Naive B cell (primary cell): ENCODE data around the gene SNCA. TPM values are rescaled to one million over a fixed set of nuclear protein-coding genes. Genes with fewer than 3 reads are reported as not detected.

ENCODE experiments used
- ATAC-seq, 2 donors: fragments of 150-1000 bp; cut with Tn5 transposase; 2 replicates each; pipeline ENCODE4 v1.10.0; 2021; ENCODE audit warnings: low read depth in 2 of 2, mild to moderate bottlenecking in 2 of 2, moderate library complexity in 2 of 2
- DNase-seq: peaks from one replicate; pipeline ENCODE4 v3.0.0; 2022
- H3K27ac Mint-ChIP-seq, 6 donors: one replicate each; pipeline ENCODE4 v1.8.0; 2020 to 2022; ENCODE audit warnings: mild to moderate bottlenecking in 6 of 6, mixed read lengths in 6 of 6, moderate library complexity in 5 of 6, inconsistent platforms in 2 of 6
- H3K27me3 Mint-ChIP-seq, 3 donors: one replicate each; pipeline ENCODE4 v1.8.0; 2021 to 2022; ENCODE audit warnings: mixed read lengths in 3 of 3, mild to moderate bottlenecking in 1 of 3
- H3K36me3 Mint-ChIP-seq, 2 donors: one replicate each; pipeline ENCODE4 v1.8.0; 2020 to 2022; ENCODE audit warnings: mixed read lengths in 2 of 2, inconsistent platforms in 1 of 2, mild to moderate bottlenecking in 1 of 2
- H3K4me1 Mint-ChIP-seq, 3 donors: one replicate each; pipeline ENCODE4 v1.8.0; 2020 to 2022; ENCODE audit warnings: mixed read lengths in 3 of 3, inconsistent platforms in 1 of 3, mild to moderate bottlenecking in 1 of 3, moderate library complexity in 1 of 3
- H3K4me3 Mint-ChIP-seq, 8 donors: one replicate each; pipeline ENCODE4 v1.8.0; 2020 to 2022; ENCODE audit warnings: mild to moderate bottlenecking in 8 of 8, mixed read lengths in 8 of 8, moderate library complexity in 8 of 8, inconsistent platforms in 2 of 8
- H3K9me3 Mint-ChIP-seq, 7 donors: one replicate each; pipeline ENCODE4 v1.8.0; 2020 to 2022; ENCODE audit warnings: mixed read lengths in 7 of 7, mild to moderate bottlenecking in 5 of 7, inconsistent platforms in 2 of 7, moderate library complexity in 1 of 7
- polyA plus RNA-seq, 6 donors: library from polyadenylated mRNA; unstranded; fragments of 300-500 nt; fragmentation: Illumina TruSeq; gene quantifications; one replicate each; pipeline ENCODE4 v1.2.3, GENCODE V29; 2021; ENCODE audit warnings: low read depth in 6 of 6

Gene SNCA
- polyA plus RNA-seq, 6 donors from 2014 or later, result 1.1 to 4.1 (median 2.2) TPM; not detected in 1

- ATAC-seq (no peak), DNase-seq (no peak)
- Mint-ChIP-seq H3K9me3 (peaks cover 0 to 9% (median 0%) of the 10 kb centered on the region in 7 donors), H3K4me1 (no peaks in the 10 kb centered on the region), H3K27ac (no peak overlapping the region), H3K36me3 (no peaks in the 10 kb centered on the region), H3K4me3 (no peak overlapping the region), H3K27me3 (no peaks in the 10 kb centered on the region)
These were observed 99.1 kb downstream of the SNCA start for GRCh38 chr4:89737888-89738287.

GRCh38 chr4:89733946-89734345 lies 103.0 kb downstream of the SNCA start:
- H3K27me3 Mint-ChIP-seq, result no peaks in the 10 kb centered on the region
- ATAC-seq, result no peak
- H3K4me3 Mint-ChIP-seq, result no peak overlapping the region
- DNase-seq, result no peak
- H3K27ac Mint-ChIP-seq, result no peak overlapping the region
- H3K36me3 Mint-ChIP-seq, result no peaks in the 10 kb centered on the region
- H3K9me3 Mint-ChIP-seq, result peaks cover 0 to 3% (median 0%) of the 10 kb centered on the region in 7 donors
- H3K4me1 Mint-ChIP-seq, result no peaks in the 10 kb centered on the region

DNA sequence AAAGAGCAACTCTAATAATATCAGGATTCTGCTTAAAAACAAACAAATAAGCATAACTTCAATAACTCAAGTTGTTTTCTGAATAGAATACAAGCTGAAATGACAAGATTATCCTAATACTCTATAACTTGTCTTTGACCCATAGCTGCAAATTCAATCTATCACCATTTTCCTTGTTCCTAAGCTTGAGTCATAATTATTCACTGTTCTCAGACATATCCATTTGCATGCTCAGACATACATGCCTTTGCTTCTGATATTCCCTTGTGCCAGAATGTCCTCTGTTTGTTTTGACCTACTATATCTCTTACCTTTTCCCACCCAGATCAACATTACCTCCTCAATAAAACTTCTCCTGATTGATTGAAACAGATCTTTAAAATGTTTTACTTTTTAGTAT lies 109.7 kb downstream of the SNCA start:
- Mint-ChIP-seq H3K36me3 (no peaks in the 10 kb centered on the region), H3K9me3 (no peaks in the 10 kb centered on the region), H3K27ac (no peak overlapping the region), H3K4me3 (no peak overlapping the region), H3K4me1 (no peaks in the 10 kb centered on the region), H3K27me3 (no peaks in the 10 kb centered on the region)
- DNase-seq (no peak), ATAC-seq (no peak)

- DNase-seq (no peak), ATAC-seq (no peak)
- Mint-ChIP-seq H3K36me3 (no peaks in the 10 kb centered on the region), H3K27me3 (no peaks in the 10 kb centered on the region), H3K9me3 (no peaks in the 10 kb centered on the region), H3K27ac (peak overlapping the region in 1 of 6 donors; percentile 85), H3K4me1 (no peaks in the 10 kb centered on the region), H3K4me3 (no peak overlapping the region)
These were observed 111.7 kb downstream of the SNCA start for GRCh38 chr4:89725268-89725667.

GRCh38 chr4:89724716-89725115 lies 112.2 kb downstream of the SNCA start:
- H3K4me3 Mint-ChIP-seq, result no peak overlapping the region
- H3K9me3 Mint-ChIP-seq, result no peaks in the 10 kb centered on the region
- no peak overlapping the region for H3K27ac Mint-ChIP-seq
- ATAC-seq (no peak), DNase-seq (no peak)
- no peaks in the 10 kb centered on the region for H3K4me1 Mint-ChIP-seq
- no peaks in the 10 kb centered on the region for H3K36me3 Mint-ChIP-seq
- no peaks in the 10 kb centered on the region for H3K27me3 Mint-ChIP-seq

DNA sequence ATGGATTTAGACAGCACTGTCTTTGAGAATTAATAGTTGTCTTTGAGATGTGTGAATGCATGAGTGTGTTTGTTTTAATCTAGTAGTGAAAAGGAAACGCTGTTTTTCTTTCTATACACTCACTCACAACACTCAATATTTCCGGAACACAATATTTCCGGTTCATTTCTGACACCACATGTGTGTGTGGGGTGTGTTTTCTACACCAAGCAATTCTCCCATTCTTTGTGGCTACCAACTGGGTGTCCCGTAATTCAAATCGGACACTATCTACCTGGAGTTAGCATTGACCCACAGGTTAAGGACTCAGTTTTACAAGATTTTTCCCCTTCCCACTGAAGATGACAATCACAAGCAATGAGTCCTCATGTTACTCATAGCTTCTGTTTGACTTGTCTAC lies 113.9 kb downstream of the SNCA start:
- no peaks in the 10 kb centered on the region for H3K27me3 Mint-ChIP-seq
- no peaks in the 10 kb centered on the region for H3K9me3 Mint-ChIP-seq
- no peak overlapping the region for H3K4me3 Mint-ChIP-seq
- H3K4me1 Mint-ChIP-seq, result no peaks in the 10 kb centered on the region
- H3K27ac Mint-ChIP-seq, result no peak overlapping the region
- ATAC-seq (no peak), DNase-seq (no peak)
- no peaks in the 10 kb centered on the region for H3K36me3 Mint-ChIP-seq

- no peaks in the 10 kb centered on the region for H3K4me1 Mint-ChIP-seq
- DNase-seq (no peak), ATAC-seq (no peak)
- no peak overlapping the region for H3K4me3 Mint-ChIP-seq
- no peaks in the 10 kb centered on the region for H3K27me3 Mint-ChIP-seq
- no peak overlapping the region for H3K27ac Mint-ChIP-seq
- no peaks in the 10 kb centered on the region for H3K36me3 Mint-ChIP-seq
- no peaks in the 10 kb centered on the region for H3K9me3 Mint-ChIP-seq
These were observed 114.4 kb downstream of the SNCA start for GRCh38 chr4:89722517-89722916.

- ATAC-seq, result no peak
- Mint-ChIP-seq H3K4me3 (no peak overlapping the region), H3K36me3 (no peaks in the 10 kb centered on the region), H3K4me1 (no peaks in the 10 kb centered on the region), H3K9me3 (no peaks in the 10 kb centered on the region), H3K27me3 (no peaks in the 10 kb centered on the region), H3K27ac (no peak overlapping the region)
- DNase-seq, result no peak
These were observed 116.0 kb downstream of the SNCA start for GRCh38 chr4:89720981-89721380.

DNA sequence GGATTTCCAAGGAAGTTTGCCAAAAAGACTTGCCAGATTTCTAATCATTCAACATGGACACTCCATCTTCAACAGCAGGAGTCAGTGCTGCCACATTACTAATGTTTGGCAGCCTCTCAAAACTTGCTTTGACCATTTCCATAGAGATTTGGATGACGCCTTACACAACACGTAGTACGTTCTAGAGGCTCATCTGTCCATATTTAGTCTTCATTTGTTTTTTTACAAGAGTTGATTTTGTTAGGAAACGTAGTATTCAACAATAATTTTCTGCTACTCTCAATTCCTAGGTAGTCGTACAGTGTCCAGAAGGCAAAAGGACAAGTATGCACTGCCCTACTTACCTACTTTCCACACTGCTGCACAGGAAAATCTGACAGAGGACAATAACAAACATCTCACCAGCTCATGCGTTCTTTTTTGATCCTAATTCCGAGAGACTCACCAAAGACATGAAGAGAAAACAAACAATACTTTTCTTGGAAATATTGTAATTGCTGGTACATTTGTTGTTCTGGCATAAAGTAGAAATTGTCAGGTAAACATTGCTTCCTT lies 117.3 kb downstream of the SNCA start:
- DNase-seq, result no peak
- ATAC-seq, result no peak
- Mint-ChIP-seq H3K27ac (no peak overlapping the region), H3K27me3 (no peaks in the 10 kb centered on the region), H3K9me3 (no peaks in the 10 kb centered on the region), H3K4me3 (no peak overlapping the region), H3K36me3 (no peaks in the 10 kb centered on the region), H3K4me1 (no peaks in the 10 kb centered on the region)

DNA sequence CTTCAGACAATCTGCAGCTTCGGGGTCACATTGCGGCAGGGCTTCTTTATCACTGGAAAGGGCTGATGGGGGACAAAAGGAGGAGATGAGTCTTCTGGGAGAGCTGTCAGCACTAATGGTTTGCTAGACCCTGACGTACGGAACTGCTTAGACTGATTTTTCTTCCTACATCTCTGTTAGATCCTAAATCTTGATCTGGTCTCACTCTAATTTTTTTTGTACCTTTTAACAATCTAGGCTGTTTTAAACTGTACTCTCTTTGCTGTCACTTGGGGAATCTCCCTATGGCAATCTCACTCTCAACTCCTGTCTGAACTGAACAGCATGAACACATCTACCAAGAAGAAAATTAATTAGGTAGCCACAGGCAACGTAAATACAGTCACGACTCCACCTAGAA lies 120.1 kb downstream of the SNCA start:
- no peaks in the 10 kb centered on the region for H3K4me1 Mint-ChIP-seq
- H3K36me3 Mint-ChIP-seq, result no peaks in the 10 kb centered on the region
- no peaks in the 10 kb centered on the region for H3K27me3 Mint-ChIP-seq
- no peaks in the 10 kb centered on the region for H3K9me3 Mint-ChIP-seq
- no peak overlapping the region for H3K4me3 Mint-ChIP-seq
- DNase-seq (no peak), ATAC-seq (no peak)
- no peak overlapping the region for H3K27ac Mint-ChIP-seq

DNA sequence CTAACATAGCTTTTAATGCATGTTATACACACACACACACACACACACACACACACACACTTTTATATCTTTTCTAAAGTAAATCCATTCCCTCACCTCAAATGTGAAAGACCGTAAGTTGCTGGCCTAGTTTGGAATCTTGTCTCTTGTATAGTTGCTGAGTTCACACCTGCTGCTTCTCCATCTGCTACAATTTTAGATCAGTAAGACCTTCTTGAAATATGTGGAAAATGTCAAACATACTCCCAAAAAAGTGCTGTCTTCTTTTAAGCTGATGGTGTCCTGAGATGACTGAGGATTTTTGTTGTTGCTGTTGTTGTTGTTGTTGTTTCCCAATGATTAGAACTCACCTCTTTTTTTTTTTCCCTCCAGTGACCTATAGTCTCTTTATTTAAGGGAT lies 121.3 kb downstream of the SNCA start:
- H3K27ac Mint-ChIP-seq, result no peak overlapping the region
- H3K4me1 Mint-ChIP-seq, result no peaks in the 10 kb centered on the region
- H3K27me3 Mint-ChIP-seq, result no peaks in the 10 kb centered on the region
- H3K9me3 Mint-ChIP-seq, result no peaks in the 10 kb centered on the region
- H3K36me3 Mint-ChIP-seq, result no peaks in the 10 kb centered on the region
- no peak for ATAC-seq
- no peak for DNase-seq
- H3K4me3 Mint-ChIP-seq, result no peak overlapping the region

GRCh38 chr4:89712827-89713226 lies 124.1 kb downstream of the SNCA start:
- H3K36me3 Mint-ChIP-seq, result no peaks in the 10 kb centered on the region
- H3K4me1 Mint-ChIP-seq, result no peaks in the 10 kb centered on the region
- no peak overlapping the region for H3K4me3 Mint-ChIP-seq
- H3K27me3 Mint-ChIP-seq, result no peaks in the 10 kb centered on the region
- no peak for DNase-seq
- no peak overlapping the region for H3K27ac Mint-ChIP-seq
- ATAC-seq, result no peak
- H3K9me3 Mint-ChIP-seq, result no peaks in the 10 kb centered on the region

GRCh38 chr4:89712141-89712540 lies 124.8 kb downstream of the SNCA start:
- Mint-ChIP-seq H3K27ac (no peak overlapping the region), H3K9me3 (no peaks in the 10 kb centered on the region), H3K4me1 (no peaks in the 10 kb centered on the region), H3K27me3 (no peaks in the 10 kb centered on the region), H3K36me3 (no peaks in the 10 kb centered on the region), H3K4me3 (no peak overlapping the region)
- ATAC-seq (no peak), DNase-seq (no peak)

GRCh38 chr4:89708903-89709421 lies 128.0 kb downstream of the SNCA start:
- no peaks in the 10 kb centered on the region for H3K27me3 Mint-ChIP-seq

DNA sequence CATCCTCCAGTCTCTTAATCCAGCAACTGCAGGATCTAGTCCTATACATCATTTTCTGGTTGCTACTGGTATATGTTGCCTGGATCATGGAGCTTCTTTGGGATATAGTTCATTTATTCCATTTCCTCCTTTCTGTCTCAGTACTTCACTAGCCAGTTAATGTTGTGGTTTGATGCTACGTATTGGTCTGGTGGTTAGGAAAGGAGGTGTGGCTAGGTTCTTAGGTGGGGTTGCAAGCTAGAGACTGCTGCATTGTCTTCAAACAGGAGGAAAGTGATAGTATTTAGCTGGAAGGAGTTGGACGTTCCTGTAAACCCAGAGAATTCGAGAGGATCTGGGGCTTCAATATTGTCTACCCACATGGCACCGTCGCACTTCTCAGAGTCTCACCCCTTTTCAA lies 129.5 kb downstream of the SNCA start:
- Mint-ChIP-seq H3K36me3 (no peaks in the 10 kb centered on the region), H3K4me3 (no peak overlapping the region), H3K27ac (no peak overlapping the region), H3K27me3 (no peaks in the 10 kb centered on the region), H3K4me1 (no peaks in the 10 kb centered on the region), H3K9me3 (no peaks in the 10 kb centered on the region)
- no peak for ATAC-seq
- DNase-seq, result no peak

More at GRCh38 chr4:89708903-89709421, 128.0 kb downstream of the SNCA start:
- no peaks in the 10 kb centered on the region for H3K36me3 Mint-ChIP-seq
- no peaks in the 10 kb centered on the region for H3K4me1 Mint-ChIP-seq
- H3K4me3 Mint-ChIP-seq, result no peak overlapping the region
- ATAC-seq, result no peak
- H3K9me3 Mint-ChIP-seq, result no peaks in the 10 kb centered on the region
- no peak overlapping the region for H3K27ac Mint-ChIP-seq
- DNase-seq, result no peak
